ENCODE measurements around the gene ARHGAP6.
"Not testable (repeated sequence)": the region's sequence is repeated elsewhere in the genome, so short reads cannot be mapped to it uniquely, and the experiment has no call there.

DNA sequence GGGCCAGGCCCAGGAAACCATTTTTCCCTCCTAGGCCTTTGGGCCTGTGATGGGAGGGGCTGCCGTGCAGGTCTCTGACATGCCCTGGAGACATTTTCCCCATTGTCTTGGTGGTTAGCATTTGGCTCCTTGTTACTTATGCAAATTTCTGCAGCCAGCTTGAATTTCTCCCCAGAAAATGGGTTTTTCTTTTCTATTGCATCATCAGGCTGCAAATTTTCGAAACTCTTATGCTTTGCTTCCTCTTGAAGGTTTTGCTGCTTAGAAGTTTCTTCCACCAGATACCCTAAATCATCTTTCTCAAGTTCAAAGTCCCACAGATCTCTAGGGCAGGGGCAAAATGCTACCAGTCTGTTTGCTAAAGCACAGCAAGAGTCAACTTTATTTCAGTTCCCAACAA is 430.3 kb downstream of the ARHGAP6 start:
- TF ChIP-seq CTCF (conservative IDR thresholded peaks at IDR 0.05 in 1 of 2, IDR thresholded peaks at IDR 0.05 in 1 of 2; ENCODE audit: extremely low read depth in 1 of 2, insufficient read depth in 1 of 2, low read depth in 1 of 2, low read length in 2 of 2); EZH2 (IDR thresholded peaks at IDR 0.05; ENCODE audit: borderline replicate concordance, low read length): not testable (repeated sequence)

All from mammary epithelial cell (primary cell).